Endodermal cell (in vitro differentiated cells): Measurements from ENCODE around the gene GPR39. TPM values are rescaled to one million over a fixed set of nuclear protein-coding genes. Genes with fewer than 3 reads are reported as not detected.

Experiments
- DNase-seq: peaks from one replicate; pipeline ENCODE4 v3.0.0-alpha.2; 2017
- H3K27ac ChIP-seq: 2 replicates; pipeline ENCODE4 v1.5.1; 2013; ENCODE audit warnings: mild to moderate bottlenecking, low read depth, low read length, moderate library complexity
- H3K27me3 ChIP-seq: 2 replicates; pipeline ENCODE4 v1.6.1; 2013; ENCODE audit warnings: mild to moderate bottlenecking, low read length, moderate library complexity; ENCODE audit not compliant: insufficient read depth, control insufficient read depth, poor library complexity, severe bottlenecking
- H3K36me3 ChIP-seq: 2 replicates; pipeline ENCODE4 v1.7.0; 2013; ENCODE audit warnings: mild to moderate bottlenecking, low read length, moderate library complexity; ENCODE audit not compliant: control insufficient read depth, insufficient read depth
- H3K4me1 ChIP-seq: one replicate; pipeline ENCODE4 v1.7.0; 2013; ENCODE audit warnings: low read length; ENCODE audit not compliant: control insufficient read depth, insufficient read depth
- H3K4me3 ChIP-seq: 2 replicates; pipeline ENCODE4 v1.5.1; 2013; ENCODE audit warnings: mild to moderate bottlenecking, low read length, moderate library complexity
- H3K9ac ChIP-seq: 2 replicates; pipeline ENCODE4 v1.6.1; 2013; ENCODE audit warnings: mild to moderate bottlenecking, low read length, moderate library complexity; ENCODE audit not compliant: poor library complexity, severe bottlenecking; ENCODE audit errors: extremely low read depth
- H3K9me3 ChIP-seq: 2 replicates; pipeline ENCODE4 v1.6.1; 2013; ENCODE audit warnings: mild to moderate bottlenecking, low read length, moderate library complexity; ENCODE audit not compliant: control insufficient read depth
- H3K27ac Mint-ChIP-seq: 2 replicates; pipeline ENCODE4 v1.8.0; 2020; ENCODE audit warnings: mixed read lengths
- H3K27me3 Mint-ChIP-seq: 2 replicates; pipeline ENCODE4 v1.8.0; 2021; ENCODE audit warnings: mild to moderate bottlenecking, mixed read lengths; ENCODE audit not compliant: insufficient read depth
- H3K36me3 Mint-ChIP-seq: 2 replicates; pipeline ENCODE4 v1.8.0; 2020; ENCODE audit warnings: low read depth, mixed read lengths
- H3K4me1 Mint-ChIP-seq: 2 replicates; pipeline ENCODE4 v1.8.0; 2020; ENCODE audit warnings: mixed read lengths
- H3K4me3 Mint-ChIP-seq: 2 replicates; pipeline ENCODE4 v1.8.0; 2020; ENCODE audit warnings: mild to moderate bottlenecking, moderate library complexity, mixed read lengths
- H3K9me3 Mint-ChIP-seq: 2 replicates; pipeline ENCODE4 v1.8.0; 2020; ENCODE audit warnings: mild to moderate bottlenecking, mixed read lengths
- CTCF ChIP-seq: fragments of 200-600 bp; sonication (generic); conservative IDR thresholded peaks from 2 replicates; pipeline ENCODE4 v1.5.0; 2021; ENCODE audit warnings: antibody characterized with exemption, mild to moderate bottlenecking
- WGBS, 2 experiments: methylation state at CpG; one replicate each; pipeline versions ENCODE4 v1.1.5 to v1.1.7; 2013; ENCODE audit warnings: missing lambda C conversion rate in 2 of 2, mixed read lengths in 1 of 2; ENCODE audit not compliant: insufficient coverage in 1 of 2, insufficient read length in 1 of 2; 5-methylcytosine and 5-hydroxymethylcytosine counted together
- total RNA-seq, 2 donors: library from RNA; stranded (reverse); fragmentation: NEBNext Ultra II Directional in 1 of 2; extraction: Animal tissue kit (Norgen Biotek cat#: 25700) in 1 of 2; gene quantifications; 2 replicates in 1 of 2; 3 replicates in 1 of 2; pipeline ENCODE4 v1.2.1, GENCODE V29; 2021

Gene GPR39
- total RNA-seq, 2 donors from 2014 or later: 9.4 to 14.6 TPM

DNA sequence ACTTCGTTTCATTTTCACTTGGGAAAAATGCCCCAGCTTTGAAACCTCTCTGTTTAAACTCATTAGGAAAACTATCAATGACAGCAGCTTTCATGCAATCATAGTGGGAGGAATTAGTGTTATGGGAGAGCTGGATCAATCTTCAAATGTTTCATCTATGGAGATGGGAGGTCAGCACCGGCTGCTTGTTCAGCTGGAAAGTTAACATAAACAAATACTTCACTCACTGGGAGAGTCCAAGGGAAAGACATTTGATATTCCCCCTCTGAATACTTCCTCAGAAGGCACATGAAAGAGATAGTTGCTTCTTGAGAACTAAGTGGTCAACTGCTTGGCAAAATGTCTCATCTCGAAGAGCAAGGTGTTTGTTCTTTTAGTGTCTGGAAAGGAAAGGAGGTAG, 246.1 kb downstream of the GPR39 start:
- no peak for DNase-seq
- Histone ChIP-seq H3K9ac (no peak overlapping the region), H3K9me3 (no peaks in the 10 kb centered on the region), H3K27me3 (peaks cover 14% of the 10 kb centered on the region), H3K27ac (no peak overlapping the region), H3K4me1 (no peaks in the 10 kb centered on the region), H3K36me3 (peaks cover 28% of the 10 kb centered on the region), H3K4me3 (no peak overlapping the region)
- TF ChIP-seq CTCF: no peak
- H3K9me3 Mint-ChIP-seq: no peaks in the 10 kb centered on the region
- peaks cover 26% of the 10 kb centered on the region for H3K27me3 Mint-ChIP-seq
- H3K27ac Mint-ChIP-seq: no peak overlapping the region
- 89 to 100% methylated on average over 1 to 3 of the region's 3 CpGs for WGBS, 2 experiments
- peaks cover under 1% of the 10 kb centered on the region for H3K4me1 Mint-ChIP-seq
- H3K36me3 Mint-ChIP-seq: no peaks in the 10 kb centered on the region
- H3K4me3 Mint-ChIP-seq: no peak overlapping the region

GRCh38 chr2:132664096-132664495, 247.5 kb downstream of the GPR39 start:
- Histone ChIP-seq H3K9ac (no peak overlapping the region), H3K36me3 (peaks cover 23% of the 10 kb centered on the region), H3K27ac (no peak overlapping the region), H3K9me3 (no peaks in the 10 kb centered on the region), H3K27me3 (peaks cover 27% of the 10 kb centered on the region), H3K4me1 (no peaks in the 10 kb centered on the region), H3K4me3 (no peak overlapping the region)
- H3K4me3 Mint-ChIP-seq: no peak overlapping the region
- TF ChIP-seq CTCF: no peak
- no peaks in the 10 kb centered on the region for H3K36me3 Mint-ChIP-seq
- H3K27ac Mint-ChIP-seq: no peak overlapping the region
- H3K9me3 Mint-ChIP-seq: no peaks in the 10 kb centered on the region
- DNase-seq: no peak
- peaks cover 2% of the 10 kb centered on the region for H3K4me1 Mint-ChIP-seq
- peaks cover 37% of the 10 kb centered on the region for H3K27me3 Mint-ChIP-seq
- WGBS, 2 experiments: 93% methylated on average over 2 of the region's 2 CpGs

GRCh38 chr2:132665401-132666140, 249.0 kb downstream of the GPR39 start:
- Histone ChIP-seq H3K27ac (no peak overlapping the region), H3K27me3 (peaks cover 31% of the 10 kb centered on the region), H3K9me3 (no peaks in the 10 kb centered on the region), H3K4me3 (no peak overlapping the region), H3K4me1 (no peaks in the 10 kb centered on the region), H3K36me3 (peaks cover 20% of the 10 kb centered on the region), H3K9ac (no peak overlapping the region)
- peaks cover 50% of the 10 kb centered on the region for H3K27me3 Mint-ChIP-seq
- TF ChIP-seq CTCF: no peak
- H3K27ac Mint-ChIP-seq: no peak overlapping the region
- H3K36me3 Mint-ChIP-seq: no peaks in the 10 kb centered on the region
- H3K4me3 Mint-ChIP-seq: no peak overlapping the region
- H3K4me1 Mint-ChIP-seq: peaks cover 2% of the 10 kb centered on the region
- DNase-seq: no peak
- 95% methylated on average over 4 of the region's 4 CpGs for WGBS, 2 experiments
- H3K9me3 Mint-ChIP-seq: no peaks in the 10 kb centered on the region
